PC-3 (cell line): ENCODE data around the gene NR1I2.

ENCODE experiments used
- CTCF ChIP-seq: fragments of 300-600 bp; sonication (generic); conservative IDR thresholded peaks from 2 replicates; pipeline ENCODE4 v1.5.1; 2017; ENCODE audit warnings: antibody characterized with exemption, low read depth, mild to moderate bottlenecking, low read length
- EZH2 ChIP-seq: fragments of 300-600 bp; sonication (generic); IDR thresholded peaks from one replicate; pipeline ENCODE4 v1.6.1; 2017; ENCODE audit warnings: antibody characterized with exemption, mild to moderate bottlenecking, low read length; ENCODE audit not compliant: unreplicated experiment

GRCh38 chr3:119786409-119786808 is 4.5 kb downstream of the NR1I2 start:
- TF ChIP-seq CTCF: no peak
- TF ChIP-seq EZH2: no peak
